Measurements from ENCODE around the gene ADPRHL1. TPM values are rescaled to one million over a fixed set of nuclear protein-coding genes. Genes with fewer than 3 reads are reported as not detected.

Gene ADPRHL1
- total RNA-seq, 1 donor from 2014 or later = 0.62 TPM

- DNase-seq = no peak
Measured at GRCh38 chr13:113415032-113415431, 38.3 kb downstream of the ADPRHL1 start.

- DNase-seq = no peak
Measured at GRCh38 chr13:113414335-113414734, 39.0 kb downstream of the ADPRHL1 start.

- DNase-seq = no peak
Measured at GRCh38 chr13:113413898-113414282, 39.4 kb downstream of the ADPRHL1 start.

GRCh38 chr13:113413178-113413897 is 40.0 kb downstream of the ADPRHL1 start:
- no peak for DNase-seq

GRCh38 chr13:113412440-113412839 is 40.8 kb downstream of the ADPRHL1 start:
- DNase-seq = no peak

GRCh38 chr13:113411216-113412023 is 41.9 kb downstream of the ADPRHL1 start:
- no peak for DNase-seq

- no peak for DNase-seq
Measured at GRCh38 chr13:113410472-113411201, 42.7 kb downstream of the ADPRHL1 start.

GRCh38 chr13:113408562-113408961 is 44.7 kb downstream of the ADPRHL1 start:
- no peak for DNase-seq

- no peak for DNase-seq
Measured at GRCh38 chr13:113407531-113408393, 45.5 kb downstream of the ADPRHL1 start.

- DNase-seq = no peak
Measured at GRCh38 chr13:113407103-113407530, 46.2 kb downstream of the ADPRHL1 start.

GRCh38 chr13:113406321-113407102 is 46.8 kb downstream of the ADPRHL1 start:
- DNase-seq = no peak

GRCh38 chr13:113405481-113406300 is 47.6 kb downstream of the ADPRHL1 start:
- DNase-seq = no peak

GRCh38 chr13:113404723-113405471 is 48.4 kb downstream of the ADPRHL1 start:
- DNase-seq = no peak

- no peak for DNase-seq
Measured at GRCh38 chr13:113404366-113404722, 48.9 kb downstream of the ADPRHL1 start.

- no peak for DNase-seq
Measured at GRCh38 chr13:113403255-113404104, 49.8 kb downstream of the ADPRHL1 start.

GRCh38 chr13:113402471-113403254 is 50.6 kb downstream of the ADPRHL1 start:
- no peak for DNase-seq

All from occipital lobe (tissue), 2 donors.